T-helper 2 cell treated with Interferon-gamma antibody and Interleukin-4, amounts not matched to agents 5 μg/mL and 100 μg/mL, for 36 hours (primary cell): ENCODE measurements around the gene ACSL4.
"Not testable (repeated sequence)": the region's sequence is repeated elsewhere in the genome, so short reads cannot be mapped to it uniquely, and the experiment has no call there.

ENCODE experiments used
- DNase-seq: peaks from one replicate; pipeline ENCODE4 v3.0.0; 2021; ENCODE audit warnings: low spot score
- H3K27ac Mint-ChIP-seq: one replicate; pipeline ENCODE4 v1.8.0; 2021; ENCODE audit warnings: mild to moderate bottlenecking, mixed read lengths
- H3K27me3 Mint-ChIP-seq: one replicate; pipeline ENCODE4 v1.8.0; 2021; ENCODE audit warnings: low read depth, mixed read lengths
- H3K36me3 Mint-ChIP-seq: one replicate; pipeline ENCODE4 v1.8.0; 2021; ENCODE audit warnings: low read depth, mixed read lengths
- H3K4me1 Mint-ChIP-seq: one replicate; pipeline ENCODE4 v1.8.0; 2021; ENCODE audit warnings: low read depth, mixed read lengths
- H3K4me3 Mint-ChIP-seq: one replicate; pipeline ENCODE4 v1.8.0; 2022; ENCODE audit warnings: mild to moderate bottlenecking, moderate library complexity, mixed read lengths
- H3K9me3 Mint-ChIP-seq: one replicate; pipeline ENCODE4 v1.8.0; 2021; ENCODE audit warnings: mixed read lengths

ACSL4 gene

DNA sequence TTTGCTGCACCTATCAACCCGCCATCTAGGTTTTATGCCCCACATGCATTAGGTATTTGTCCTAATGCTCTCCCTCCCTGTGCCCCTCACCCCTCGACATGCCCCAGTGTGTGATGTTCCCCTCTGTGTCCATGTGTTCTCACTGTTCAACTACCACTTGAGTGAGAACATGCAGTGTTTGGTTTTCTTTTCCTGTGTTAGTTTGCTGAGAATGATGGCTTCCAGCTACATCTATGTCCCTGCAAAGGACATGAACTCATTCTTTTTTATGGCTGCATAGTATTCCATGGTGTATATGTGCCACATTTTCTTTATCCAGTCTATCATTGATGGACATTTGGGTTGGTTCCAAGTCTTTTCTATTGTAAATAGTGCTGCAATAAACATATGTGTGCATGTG is 95.6 kb downstream of the ACSL4 start:
- H3K27me3 Mint-ChIP-seq, DNase-seq, H3K27ac Mint-ChIP-seq, H3K9me3 Mint-ChIP-seq, H3K4me3 Mint-ChIP-seq: not testable (repeated sequence)
- peaks cover 21% of the 10 kb centered on the region for H3K36me3 Mint-ChIP-seq
- peaks cover 19% of the 10 kb centered on the region for H3K4me1 Mint-ChIP-seq

DNA sequence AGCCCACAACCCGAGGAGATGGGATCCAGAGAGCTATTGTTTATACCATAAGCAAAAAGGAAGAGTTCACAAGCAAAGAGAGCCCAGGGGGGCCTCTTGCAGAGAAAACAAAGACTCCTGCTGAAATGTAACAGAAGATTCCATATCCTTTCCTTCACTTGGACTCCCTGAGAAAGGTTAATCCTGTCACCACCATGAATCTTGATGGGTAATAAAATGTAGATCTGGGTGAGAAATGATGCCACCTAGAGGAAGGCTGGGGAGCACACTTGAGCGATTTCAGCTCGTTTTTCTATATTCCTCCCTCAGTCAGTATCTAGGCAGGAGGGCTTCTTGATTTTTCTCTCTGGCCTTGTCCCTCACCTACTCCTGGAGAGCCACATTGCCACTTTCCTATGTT is 97.9 kb downstream of the ACSL4 start:
- Mint-ChIP-seq H3K4me1 (peaks cover 17% of the 10 kb centered on the region), H3K4me3 (no peak overlapping the region), H3K27ac (no peak overlapping the region), H3K36me3 (peaks cover 18% of the 10 kb centered on the region), H3K9me3 (peaks cover 4% of the 10 kb centered on the region), H3K27me3 (no peaks in the 10 kb centered on the region)
- no peak for DNase-seq

DNA sequence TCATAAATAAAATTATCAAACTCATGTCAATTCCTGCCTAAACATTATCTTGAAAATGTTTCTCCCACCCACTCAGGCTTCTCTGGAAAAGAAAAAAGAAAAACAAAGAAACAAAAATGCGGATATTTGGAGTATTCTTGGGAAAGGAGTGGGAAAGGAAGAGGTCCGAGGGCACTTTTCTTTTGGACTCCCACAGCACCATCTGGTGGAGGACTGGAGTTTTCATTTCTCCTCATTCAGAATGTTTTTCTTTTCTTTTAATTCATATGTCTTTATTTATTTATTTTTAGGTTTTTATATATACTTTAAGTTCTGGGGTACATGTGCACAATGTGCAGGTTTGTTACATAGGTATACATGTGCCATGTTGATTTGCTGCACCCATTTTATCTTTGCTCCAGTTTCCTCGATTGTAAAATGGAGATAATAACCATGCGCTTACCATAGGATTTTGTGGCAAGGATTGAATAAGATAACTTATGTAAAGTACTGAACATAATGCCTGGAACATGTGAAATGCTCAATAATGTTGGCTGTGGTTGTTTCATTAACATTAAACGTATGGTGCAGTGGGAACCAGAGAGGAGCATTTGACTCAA is 100.1 kb downstream of the ACSL4 start:
- Mint-ChIP-seq H3K36me3 (peaks cover 8% of the 10 kb centered on the region), H3K27me3 (no peaks in the 10 kb centered on the region), H3K9me3 (peaks cover 2% of the 10 kb centered on the region), H3K4me1 (peaks cover 6% of the 10 kb centered on the region), H3K27ac (no peak overlapping the region), H3K4me3 (no peak overlapping the region)
- DNase-seq = no peak

- H3K9me3 Mint-ChIP-seq = no peaks in the 10 kb centered on the region
- DNase-seq = no peak
- no peaks in the 10 kb centered on the region for H3K27me3 Mint-ChIP-seq
- peaks cover 2% of the 10 kb centered on the region for H3K36me3 Mint-ChIP-seq
- no peak overlapping the region for H3K27ac Mint-ChIP-seq
- H3K4me1 Mint-ChIP-seq = peaks cover 2% of the 10 kb centered on the region
- no peak overlapping the region for H3K4me3 Mint-ChIP-seq
Measured at GRCh38 chrX:109629310-109629709, 103.7 kb downstream of the ACSL4 start.

- H3K9me3 Mint-ChIP-seq = no peaks in the 10 kb centered on the region
- DNase-seq = no peak
- H3K4me1 Mint-ChIP-seq = peaks cover 2% of the 10 kb centered on the region
- H3K27me3 Mint-ChIP-seq = no peaks in the 10 kb centered on the region
- no peak overlapping the region for H3K27ac Mint-ChIP-seq
- H3K36me3 Mint-ChIP-seq = peaks cover 4% of the 10 kb centered on the region
- no peak overlapping the region for H3K4me3 Mint-ChIP-seq
Measured at GRCh38 chrX:109626637-109627036, 106.4 kb downstream of the ACSL4 start.

- DNase-seq = no peak
- no peaks in the 10 kb centered on the region for H3K9me3 Mint-ChIP-seq
- no peaks in the 10 kb centered on the region for H3K27me3 Mint-ChIP-seq
- H3K27ac Mint-ChIP-seq = no peak within 1 kb of the TSS
- peaks cover 4% of the 10 kb centered on the region for H3K36me3 Mint-ChIP-seq
- peaks cover 6% of the 10 kb centered on the region for H3K4me1 Mint-ChIP-seq
- no peak within 1 kb of the TSS for H3K4me3 Mint-ChIP-seq
Measured at GRCh38 chrX:109624641-109625616, 108.1 kb downstream of the ACSL4 start, which contains the start of gene KCNE5. TSS of gene KCNE5 (minus strand) at chrX:109625172. CDS start at chrX:109625020, 152 bp downstream.

DNA sequence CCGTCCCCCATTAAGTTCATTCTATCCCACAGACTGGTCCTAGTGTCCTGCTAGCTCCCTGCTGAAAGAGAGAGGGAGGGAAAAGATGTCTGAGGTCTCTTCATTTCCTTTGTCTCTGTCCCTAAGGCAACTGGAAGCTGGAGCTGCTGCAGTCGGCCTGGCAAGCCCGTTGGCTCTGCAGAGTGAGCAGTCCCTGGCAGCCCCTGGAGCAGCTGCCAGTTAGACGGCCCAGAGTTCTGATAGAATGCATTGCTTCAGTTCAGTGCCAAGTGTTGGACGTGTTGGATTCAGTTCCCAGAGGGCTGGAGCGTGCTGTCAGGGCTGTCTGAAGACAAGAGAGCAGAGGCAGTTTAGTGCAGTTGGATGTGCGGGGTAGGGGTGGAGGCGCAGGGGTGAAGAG is 109.1 kb downstream of the ACSL4 start:
- Mint-ChIP-seq H3K4me3 (no peak overlapping the region), H3K27me3 (no peaks in the 10 kb centered on the region), H3K9me3 (no peaks in the 10 kb centered on the region), H3K4me1 (peaks cover 6% of the 10 kb centered on the region), H3K36me3 (peaks cover 4% of the 10 kb centered on the region), H3K27ac (no peak overlapping the region)
- DNase-seq = no peak

DNA sequence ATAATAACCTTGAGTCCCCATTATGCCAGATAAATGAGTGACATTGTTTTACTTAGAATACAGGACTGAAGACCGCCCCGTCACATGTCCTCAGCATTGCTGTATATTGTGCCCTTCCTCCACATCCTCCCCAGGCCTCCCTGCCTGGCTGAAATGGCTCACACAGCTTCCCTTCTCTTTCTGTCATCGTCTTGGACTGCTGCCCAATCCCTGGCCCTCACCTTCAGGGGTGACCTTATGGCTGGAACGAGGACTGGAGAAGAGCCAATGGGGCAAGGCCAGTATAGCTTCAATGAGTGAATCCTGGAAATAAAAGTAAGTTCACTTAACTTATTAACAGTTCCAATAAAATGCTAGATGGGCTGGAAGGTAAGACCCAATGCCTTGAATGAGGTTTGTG is 110.8 kb downstream of the ACSL4 start:
- no peak for DNase-seq
- Mint-ChIP-seq H3K27ac (no peak overlapping the region), H3K4me3 (no peak overlapping the region), H3K27me3 (no peaks in the 10 kb centered on the region), H3K36me3 (peaks cover 2% of the 10 kb centered on the region), H3K9me3 (no peaks in the 10 kb centered on the region), H3K4me1 (peaks cover 4% of the 10 kb centered on the region)

- Mint-ChIP-seq H3K4me3 (no peak overlapping the region), H3K27me3 (no peaks in the 10 kb centered on the region), H3K4me1 (peaks cover 4% of the 10 kb centered on the region), H3K27ac (no peak overlapping the region), H3K36me3 (peaks cover 2% of the 10 kb centered on the region), H3K9me3 (no peaks in the 10 kb centered on the region)
- no peak for DNase-seq
Measured at GRCh38 chrX:109619771-109620170, 113.3 kb downstream of the ACSL4 start.

DNA sequence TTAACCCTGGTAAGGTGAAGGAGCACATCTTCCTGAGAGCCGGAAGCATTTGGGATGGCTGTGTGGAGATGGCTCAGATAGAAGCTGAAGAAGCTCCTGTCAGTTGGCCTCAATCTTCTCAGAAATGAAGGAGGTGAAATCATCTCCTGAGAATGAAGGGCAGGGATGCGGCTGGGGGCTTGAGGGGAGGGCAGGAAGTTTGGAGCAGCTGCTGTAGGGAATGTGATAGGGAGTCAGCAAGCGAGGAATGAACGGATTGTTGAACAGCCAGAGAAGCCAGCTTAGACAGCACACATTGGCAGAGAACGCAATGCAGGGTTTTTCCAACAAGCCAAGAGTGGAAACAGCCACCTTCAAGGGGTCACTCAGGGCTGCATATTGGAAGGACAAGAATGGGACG is 118.1 kb downstream of the ACSL4 start:
- no peak overlapping the region for H3K4me3 Mint-ChIP-seq
- H3K4me1 Mint-ChIP-seq = peaks cover under 1% of the 10 kb centered on the region
- H3K27ac Mint-ChIP-seq = no peak overlapping the region
- no peak for DNase-seq
- H3K27me3 Mint-ChIP-seq = peaks cover 2% of the 10 kb centered on the region
- no peaks in the 10 kb centered on the region for H3K9me3 Mint-ChIP-seq
- no peaks in the 10 kb centered on the region for H3K36me3 Mint-ChIP-seq

DNA sequence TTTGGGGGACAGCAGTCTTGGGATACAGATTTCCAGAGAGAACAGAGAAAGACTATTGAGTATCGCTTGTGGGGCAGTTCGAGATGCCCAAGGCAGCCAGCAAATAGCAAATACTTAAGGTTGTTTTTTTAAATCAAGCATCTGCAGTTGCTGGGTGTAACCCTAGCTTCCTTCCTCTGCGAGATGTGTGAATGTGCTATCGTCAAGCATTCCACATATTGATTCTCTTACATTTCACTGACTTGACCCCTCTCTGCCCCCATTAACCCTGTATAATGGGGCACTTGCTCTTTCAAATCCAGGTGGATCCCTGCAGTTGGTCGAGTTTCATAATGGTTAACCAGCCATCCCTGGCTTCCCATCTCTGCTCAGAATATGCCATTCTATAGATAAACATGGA is 131.6 kb downstream of the ACSL4 start:
- peaks cover 36% of the 10 kb centered on the region for H3K27me3 Mint-ChIP-seq
- no peaks in the 10 kb centered on the region for H3K9me3 Mint-ChIP-seq
- no peaks in the 10 kb centered on the region for H3K4me1 Mint-ChIP-seq
- no peaks in the 10 kb centered on the region for H3K36me3 Mint-ChIP-seq
- DNase-seq = no peak
- no peak overlapping the region for H3K4me3 Mint-ChIP-seq
- no peak overlapping the region for H3K27ac Mint-ChIP-seq

- no peak for DNase-seq
- Mint-ChIP-seq H3K36me3 (no peaks in the 10 kb centered on the region), H3K4me1 (no peaks in the 10 kb centered on the region), H3K9me3 (no peaks in the 10 kb centered on the region), H3K27ac (no peak overlapping the region), H3K27me3 (peaks cover 30% of the 10 kb centered on the region), H3K4me3 (no peak overlapping the region)
Measured at GRCh38 chrX:109600237-109600651, 132.8 kb downstream of the ACSL4 start.

DNA sequence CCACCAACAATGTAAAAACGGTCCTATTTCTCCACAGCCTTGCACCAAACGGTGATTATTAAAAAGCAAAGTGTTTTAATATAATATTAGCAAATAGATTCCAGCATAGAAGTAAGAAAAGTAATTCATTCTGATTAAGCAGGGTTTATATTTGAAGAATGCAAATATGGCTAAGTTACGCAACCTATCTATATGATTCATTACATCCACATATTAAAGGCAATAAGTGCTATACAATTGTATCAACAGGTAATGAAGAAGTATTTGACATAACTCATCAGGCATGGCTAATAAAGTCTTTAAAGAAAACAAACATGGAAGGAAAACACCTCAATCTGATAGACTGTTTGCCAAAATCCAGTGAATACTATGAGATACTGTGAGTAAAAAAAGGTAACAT is 137.0 kb downstream of the ACSL4 start:
- Mint-ChIP-seq H3K4me3 (no peak overlapping the region), H3K9me3 (no peaks in the 10 kb centered on the region), H3K27ac (no peak overlapping the region), H3K4me1 (no peaks in the 10 kb centered on the region), H3K36me3 (no peaks in the 10 kb centered on the region), H3K27me3 (peaks cover 11% of the 10 kb centered on the region)
- DNase-seq = no peak
